Gastrocnemius medialis (tissue), 4 donors: ENCODE measurements around the gene MAPK8. TPM values are rescaled to one million over a fixed set of nuclear protein-coding genes. Genes with fewer than 3 reads are reported as not detected.

Experiments used
- ATAC-seq, 2 donors: fragments of 150-250 bp; one replicate each; pipeline ENCODE4 v1.9.1; 2016
- DNase-seq, 2 donors: peaks; one replicate each; pipeline ENCODE4 v3.0.0-alpha.2; 2019
- H3K27ac ChIP-seq, 4 donors: fragments of 200-600 bp; sonication (generic); 1 replicate in 1 of 4; 2 replicates in 3 of 4; pipeline ENCODE4 v1.5.1; 2016 to 2018; ENCODE audit warnings: mild to moderate bottlenecking in 2 of 4, moderate library complexity in 1 of 4
- H3K27me3 ChIP-seq, 3 donors: fragments of 200-600 bp; sonication (generic) in 2 of 3; 1 replicate in 1 of 3; 2 replicates in 2 of 3; pipeline versions ENCODE4 v1.5.1 to v1.6.0; 2016 to 2019; ENCODE audit warnings: mild to moderate bottlenecking in 1 of 3, moderate library complexity in 1 of 3
- H3K36me3 ChIP-seq, 2 donors: fragments of 200-600 bp; sonication (generic) in 1 of 2; one replicate each; pipeline ENCODE4 v1.5.1; 2017 to 2018
- H3K4me1 ChIP-seq, 2 donors: fragments of 200-600 bp; sonication (generic) in 1 of 2; one replicate each; pipeline ENCODE4 v1.5.1; 2016 to 2017; ENCODE audit warnings: mild to moderate bottlenecking in 2 of 2
- H3K4me3 ChIP-seq, 4 donors: fragments of 200-600 bp; sonication (generic) in 3 of 4; 1 replicate in 1 of 4; 2 replicates in 3 of 4; pipeline ENCODE4 v1.5.1; 2016 to 2019; ENCODE audit warnings: mild to moderate bottlenecking in 2 of 4
- H3K9me3 ChIP-seq, 3 donors: fragments of 200-600 bp; sonication (generic) in 2 of 3; 1 replicate in 1 of 3; 2 replicates in 2 of 3; pipeline ENCODE4 v1.5.1; 2016 to 2019
- POLR2A ChIP-seq, 2 donors: fragments of 450-650 bp; IDR thresholded peaks; one replicate each; pipeline ENCODE4 v1.6.1; 2017; ENCODE audit warnings: antibody characterized with exemption in 2 of 2, mild to moderate bottlenecking in 2 of 2, moderate library complexity in 2 of 2
- in situ Hi-C, 4 donors: fragments of 200-750 bp; cut with MboI; loops; one replicate each; pipeline versions ENCODE4 v1.15.0 to v1.8.0; 2017; ENCODE audit warnings: low sequenced_read_pairs in 4 of 4
- intact Hi-C: fragments of 100-400 bp; cut with DNase I; formaldehyde crosslinking; loops from one replicate; pipeline ENCODE4 v1.15.1; 2023; ENCODE audit warnings: low total_unique reads
- total RNA-seq, 4 donors: library from RNA; depleted of rRNA; stranded (reverse); fragments of >200 nt; gene quantifications; one replicate each; pipeline versions ENCODE4 v1.1.0 to v1.2.3, GENCODE V29; 2016
- TF ChIP-seq, protein P1 (sequence below), 5 experiments: fragments of 450-650 bp in 3 of 5; fragments of 200-600 bp in 2 of 5; sonication (generic) in 2 of 5; IDR thresholded peaks in 4 of 5; conservative IDR thresholded peaks in 1 of 5; 1 replicate in 4 of 5; 2 replicates in 1 of 5; pipeline ENCODE4 v1.5.1; 2016 to 2019; ENCODE audit warnings: antibody characterized with exemption in 5 of 5, mild to moderate bottlenecking in 3 of 5, moderate library complexity in 3 of 5

MAPK8 gene
- total RNA-seq, 4 donors from 2014 or later = 25.6 to 52.1 (median 35.4) TPM

DNA sequence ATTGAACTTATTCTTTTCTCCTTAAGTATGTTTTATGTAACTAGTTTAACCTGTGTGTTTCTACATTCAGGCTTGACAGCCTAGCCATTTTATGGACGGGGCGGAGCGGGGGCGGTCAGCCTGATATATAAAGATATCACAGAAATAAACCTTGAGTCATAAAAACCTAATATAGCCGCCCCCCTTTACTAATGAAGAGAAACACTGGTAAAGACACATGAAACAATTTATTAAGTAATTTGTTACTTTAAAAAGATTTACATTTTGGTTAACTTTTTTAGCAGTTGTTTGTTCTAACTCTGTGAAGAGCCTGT is 84.0 kb downstream of the MAPK8 start:
- Histone ChIP-seq H3K4me1 (peaks cover 8 to 50% of the 10 kb centered on the region in 2 donors), H3K9me3 (no peaks in the 10 kb centered on the region), H3K27me3 (no peaks in the 10 kb centered on the region), H3K27ac (peak overlapping the region in 1 of 4 donors; percentile 21), H3K4me3 (no peak overlapping the region), H3K36me3 (no peaks in the 10 kb centered on the region)
- no peak for DNase-seq
- TF ChIP-seq POLR2A (IDR thresholded peaks at IDR 0.05) = no peak
- TF ChIP-seq, protein P1, sequence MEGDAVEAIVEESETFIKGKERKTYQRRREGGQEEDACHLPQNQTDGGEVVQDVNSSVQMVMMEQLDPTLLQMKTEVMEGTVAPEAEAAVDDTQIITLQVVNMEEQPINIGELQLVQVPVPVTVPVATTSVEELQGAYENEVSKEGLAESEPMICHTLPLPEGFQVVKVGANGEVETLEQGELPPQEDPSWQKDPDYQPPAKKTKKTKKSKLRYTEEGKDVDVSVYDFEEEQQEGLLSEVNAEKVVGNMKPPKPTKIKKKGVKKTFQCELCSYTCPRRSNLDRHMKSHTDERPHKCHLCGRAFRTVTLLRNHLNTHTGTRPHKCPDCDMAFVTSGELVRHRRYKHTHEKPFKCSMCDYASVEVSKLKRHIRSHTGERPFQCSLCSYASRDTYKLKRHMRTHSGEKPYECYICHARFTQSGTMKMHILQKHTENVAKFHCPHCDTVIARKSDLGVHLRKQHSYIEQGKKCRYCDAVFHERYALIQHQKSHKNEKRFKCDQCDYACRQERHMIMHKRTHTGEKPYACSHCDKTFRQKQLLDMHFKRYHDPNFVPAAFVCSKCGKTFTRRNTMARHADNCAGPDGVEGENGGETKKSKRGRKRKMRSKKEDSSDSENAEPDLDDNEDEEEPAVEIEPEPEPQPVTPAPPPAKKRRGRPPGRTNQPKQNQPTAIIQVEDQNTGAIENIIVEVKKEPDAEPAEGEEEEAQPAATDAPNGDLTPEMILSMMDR (IDR thresholded peaks at IDR 0.05 in 4 of 5, conservative IDR thresholded peaks at IDR 0.05 in 1 of 5) = no peak
- in situ Hi-C loops (no loop called here), intact Hi-C loops (no loop called here)
- ATAC-seq = no peak

DNA sequence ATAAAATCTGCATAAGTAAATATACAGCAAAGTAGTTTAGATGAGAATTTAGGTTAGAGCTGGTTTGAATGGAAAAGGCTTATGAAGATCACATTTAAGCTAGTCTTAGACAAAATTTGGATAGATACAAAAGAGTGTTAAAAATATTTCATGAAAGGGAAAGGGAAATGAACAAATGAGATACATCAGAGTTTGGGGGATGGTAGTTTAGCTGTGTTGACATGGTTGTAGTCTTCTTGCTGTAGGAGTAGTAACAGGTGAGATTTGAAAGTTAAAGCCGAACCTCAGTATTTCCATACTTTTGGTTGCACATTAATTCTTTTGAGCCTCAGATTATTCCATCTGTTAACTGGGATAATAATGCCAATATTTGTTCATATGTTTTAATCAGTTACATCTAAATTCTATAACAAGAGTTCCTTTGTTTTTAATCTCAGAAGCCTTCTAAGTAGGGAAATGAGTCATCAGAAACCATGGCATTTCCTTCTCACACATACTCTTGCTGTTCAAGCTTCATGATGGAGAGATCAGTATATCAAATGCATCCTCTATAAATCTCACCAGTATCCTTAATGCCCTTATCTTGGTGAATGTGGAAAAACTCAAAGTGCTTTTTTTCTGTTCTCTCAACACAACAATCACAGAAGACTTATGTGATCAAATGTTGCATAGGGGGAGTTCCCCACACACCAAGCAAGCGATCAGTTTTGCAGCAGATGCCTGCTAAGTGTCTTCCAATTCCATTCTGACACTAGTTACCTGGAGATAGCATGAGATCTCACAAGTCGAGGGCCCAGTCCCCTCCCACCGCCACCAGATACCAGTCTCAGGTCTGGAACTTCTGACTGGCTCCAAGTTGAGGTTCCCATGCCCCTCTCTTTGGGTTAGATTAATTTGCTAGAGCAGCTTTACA is 84.7 kb downstream of the MAPK8 start:
- Histone ChIP-seq H3K27ac (peak overlapping the region in 1 of 4 donors; percentile 21), H3K27me3 (no peaks in the 10 kb centered on the region), H3K4me1 (peaks cover 8 to 47% of the 10 kb centered on the region in 2 donors), H3K36me3 (no peaks in the 10 kb centered on the region), H3K4me3 (no peak overlapping the region), H3K9me3 (no peaks in the 10 kb centered on the region)
- ATAC-seq (no peak), DNase-seq (no peak)
- in situ Hi-C loops (no loop called here), intact Hi-C loops (no loop called here)
- TF ChIP-seq, protein P1 (IDR thresholded peaks at IDR 0.05 in 4 of 5, conservative IDR thresholded peaks at IDR 0.05 in 1 of 5) = no peak
- TF ChIP-seq POLR2A (IDR thresholded peaks at IDR 0.05) = no peak

DNA sequence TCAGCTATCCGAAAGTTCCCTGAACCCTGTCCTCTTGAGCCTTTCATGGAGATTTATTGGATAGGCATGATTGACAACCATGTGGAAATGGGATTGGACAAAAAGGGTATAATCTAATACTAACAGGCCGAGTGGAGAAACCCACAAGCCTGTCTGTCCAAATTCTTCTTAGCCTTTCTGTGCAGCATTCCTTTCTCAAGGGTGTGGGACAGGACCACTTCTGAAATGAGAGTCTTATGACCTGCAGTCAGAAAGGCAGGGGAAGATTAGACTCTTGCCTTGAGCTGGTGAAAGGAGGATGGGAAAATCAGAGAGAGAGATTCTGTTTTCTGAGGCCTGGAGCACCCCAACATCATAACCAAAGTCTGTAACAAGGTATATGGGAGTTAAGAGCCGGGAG is 85.5 kb downstream of the MAPK8 start:
- ATAC-seq = no peak
- no peaks in the 10 kb centered on the region for H3K27me3 ChIP-seq

DNA sequence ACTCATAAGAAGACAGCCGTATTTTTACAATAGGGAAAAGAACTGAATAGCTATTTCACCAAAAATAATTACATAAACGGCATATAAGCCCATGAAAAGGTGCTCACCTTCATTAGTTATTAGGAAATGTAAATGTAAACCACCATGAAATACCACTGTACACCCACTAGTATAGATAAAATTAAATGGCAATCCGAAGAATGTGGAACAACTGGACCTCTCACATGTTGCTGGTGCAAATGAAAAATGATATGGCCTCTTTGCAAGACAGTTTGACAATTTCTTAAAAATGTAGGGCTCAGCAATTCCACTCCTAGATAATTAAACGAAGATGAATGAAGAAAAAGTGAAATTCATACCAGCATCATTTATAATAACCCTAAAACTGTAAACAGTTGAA is 91.8 kb downstream of the MAPK8 start:
- no peaks in the 10 kb centered on the region for H3K27me3 ChIP-seq

More for the DNA sequence above, 85.5 kb downstream of the MAPK8 start:
- Histone ChIP-seq H3K36me3 (no peaks in the 10 kb centered on the region), H3K9me3 (no peaks in the 10 kb centered on the region), H3K4me3 (no peak overlapping the region), H3K4me1 (peaks cover 8 to 43% of the 10 kb centered on the region in 2 donors), H3K27ac (no peak overlapping the region)
- no peak for DNase-seq
- in situ Hi-C loops = no loop called here
- TF ChIP-seq, protein P1 (IDR thresholded peaks at IDR 0.05 in 4 of 5, conservative IDR thresholded peaks at IDR 0.05 in 1 of 5) = no peak
- no peak for TF ChIP-seq POLR2A (IDR thresholded peaks at IDR 0.05)
- intact Hi-C loops = no loop called here

More for the DNA sequence above, 91.8 kb downstream of the MAPK8 start:
- H3K36me3 ChIP-seq = no peaks in the 10 kb centered on the region
- H3K4me1 ChIP-seq = peaks cover 27 to 30% of the 10 kb centered on the region in 2 donors
- in situ Hi-C loops (no loop called here), intact Hi-C loops (no loop called here)
- no peak for ATAC-seq
- H3K9me3 ChIP-seq = no peaks in the 10 kb centered on the region
- no peak overlapping the region for H3K27ac ChIP-seq
- H3K4me3 ChIP-seq = no peak overlapping the region
- no peak for DNase-seq
- no peak for TF ChIP-seq POLR2A (IDR thresholded peaks at IDR 0.05)
- TF ChIP-seq, protein P1 (IDR thresholded peaks at IDR 0.05 in 4 of 5, conservative IDR thresholded peaks at IDR 0.05 in 1 of 5) = no peak
